SU-DHL-6 (cell line): ENCODE data around the gene HDAC7.

Source experiments
- CTCF ChIP-seq: fragments of 200-600 bp; sonication (generic); IDR thresholded peaks from one replicate; pipeline ENCODE4 v1.5.1; 2017; ENCODE audit warnings: antibody characterized with exemption, mild to moderate bottlenecking, low read length, moderate library complexity; ENCODE audit not compliant: insufficient read depth, poor library complexity, severe bottlenecking
- EZH2phosphoT487 ChIP-seq: fragments of 200-600 bp; sonication (generic), shearing (Covaris generic); conservative IDR thresholded peaks from 2 replicates; pipeline ENCODE4 v1.6.1; 2018; ENCODE audit warnings: mild to moderate bottlenecking, antibody characterized with exemption, low read length, moderate library complexity, mixed read lengths

GRCh38 chr12:47794679-47795078 lies 25.0 kb downstream of the HDAC7 start:
- TF ChIP-seq CTCF (no peak), EZH2phosphoT487 (no peak)
